ENCODE results near the gene PRM3.
A peak's percentile ranks its signal among the peaks of the same experiment; 100 is the strongest.

The PRM3 gene

DNA sequence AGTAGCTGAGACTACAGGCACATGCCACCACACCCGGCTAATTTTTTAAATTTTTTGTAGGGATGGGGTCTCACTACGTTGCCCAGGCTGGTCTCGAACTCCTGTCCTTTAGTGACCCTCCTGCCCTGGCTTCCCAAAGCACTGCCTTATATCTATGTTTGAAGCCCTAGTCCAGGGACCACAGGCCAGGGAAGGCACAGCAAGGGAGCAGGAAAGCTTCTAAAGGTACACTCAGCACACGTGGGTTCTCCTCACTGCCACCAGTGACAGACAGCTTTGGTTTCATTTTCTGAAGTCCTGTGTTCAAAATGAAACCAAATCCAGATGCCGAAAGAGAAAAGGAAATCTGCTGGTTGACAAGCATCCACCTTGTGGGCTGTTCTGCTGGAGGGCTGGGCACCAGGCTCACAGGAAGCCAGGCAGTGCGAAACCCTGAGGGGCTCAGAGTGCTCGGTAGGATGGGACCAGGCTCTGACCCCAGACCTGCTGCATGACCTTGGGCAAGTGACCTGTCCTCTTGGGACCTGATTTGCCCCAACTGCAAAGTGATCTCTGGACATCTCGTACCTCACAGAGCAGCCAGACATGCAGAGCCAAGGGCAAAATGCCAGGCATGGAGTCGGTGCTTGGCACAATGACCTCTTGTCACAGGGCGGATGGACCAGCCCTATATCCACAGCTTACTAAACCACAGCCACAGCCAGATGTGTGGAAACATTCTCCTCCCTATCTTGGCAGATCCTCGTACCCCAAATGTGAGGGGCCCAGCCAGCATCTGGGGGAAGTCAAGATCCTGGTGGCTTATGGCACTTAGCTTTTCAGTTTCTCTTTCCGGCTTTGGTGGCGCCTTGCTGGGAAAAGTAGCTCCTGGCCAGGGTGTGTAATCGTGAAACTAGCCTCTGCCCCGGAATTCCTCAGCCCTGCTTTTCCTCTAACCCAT, 14.6 kb downstream of the PRM3 start:
- no peak for DNase-seq

DNA sequence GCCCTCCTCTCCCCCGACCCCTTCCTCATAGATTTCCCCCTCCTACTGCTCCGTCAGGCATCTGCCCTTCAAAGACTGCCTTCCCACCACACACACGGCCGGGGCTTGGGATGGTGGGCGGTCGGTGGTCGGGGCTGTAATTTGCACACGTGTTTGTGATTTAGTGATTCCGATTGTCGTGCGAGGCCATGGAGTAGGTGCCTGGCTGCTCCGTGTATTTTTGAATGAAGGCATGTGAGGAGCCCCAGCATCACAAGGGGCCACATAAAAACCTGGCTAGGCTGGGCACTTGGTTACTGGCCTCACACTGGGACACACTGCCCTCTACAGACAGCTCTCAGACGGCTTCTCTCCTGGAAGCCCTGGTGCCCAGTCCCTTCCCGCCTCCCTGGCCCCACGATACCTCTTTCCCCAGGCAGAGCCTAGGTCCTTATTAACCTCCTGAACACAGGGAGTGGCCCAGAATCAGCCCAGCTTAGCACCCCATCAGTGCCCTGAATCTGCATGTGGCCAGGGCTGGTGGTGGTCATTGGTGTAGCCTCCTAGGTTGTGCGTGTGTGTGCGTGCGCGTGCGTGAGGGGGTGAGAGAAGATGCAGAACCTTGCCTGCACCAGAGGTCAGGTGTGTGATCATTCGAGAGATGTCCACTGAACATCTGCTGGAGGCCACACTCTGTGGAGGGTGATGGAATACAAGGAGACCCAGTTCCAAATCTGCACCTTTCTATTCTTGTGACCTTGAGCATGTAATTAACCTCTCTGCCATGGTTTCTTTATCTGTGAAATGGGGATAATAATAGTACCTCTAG, 16.1 kb downstream of the PRM3 start:
- peak in 1 of 2 experiments; percentile 71 for DNase-seq

DNA sequence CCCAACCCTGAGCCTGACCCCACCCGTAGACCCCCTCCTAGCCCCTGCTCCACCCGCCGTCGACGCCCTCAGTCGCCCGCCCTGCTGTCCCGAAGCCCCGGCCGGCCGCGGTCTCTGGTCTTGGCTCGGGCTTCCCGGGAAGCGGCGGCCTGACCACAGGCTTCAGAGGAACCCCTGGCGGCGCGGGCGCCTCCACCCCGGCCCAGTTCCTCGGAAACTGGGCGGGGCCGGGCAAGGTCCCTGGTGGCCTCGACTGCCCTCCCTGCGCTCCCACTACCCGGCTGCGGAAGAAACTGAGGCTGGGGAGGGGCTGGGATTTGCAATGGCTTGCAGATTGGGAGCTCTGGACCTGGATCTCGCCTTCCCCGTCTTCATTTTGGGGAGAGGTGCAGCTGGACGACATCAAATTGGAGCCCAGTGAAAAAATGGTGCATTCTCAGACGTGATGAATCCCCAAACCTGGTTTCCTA, 16.7 kb downstream of the PRM3 start:
- peak in 1 of 2 experiments; percentile 37 for DNase-seq

DNA sequence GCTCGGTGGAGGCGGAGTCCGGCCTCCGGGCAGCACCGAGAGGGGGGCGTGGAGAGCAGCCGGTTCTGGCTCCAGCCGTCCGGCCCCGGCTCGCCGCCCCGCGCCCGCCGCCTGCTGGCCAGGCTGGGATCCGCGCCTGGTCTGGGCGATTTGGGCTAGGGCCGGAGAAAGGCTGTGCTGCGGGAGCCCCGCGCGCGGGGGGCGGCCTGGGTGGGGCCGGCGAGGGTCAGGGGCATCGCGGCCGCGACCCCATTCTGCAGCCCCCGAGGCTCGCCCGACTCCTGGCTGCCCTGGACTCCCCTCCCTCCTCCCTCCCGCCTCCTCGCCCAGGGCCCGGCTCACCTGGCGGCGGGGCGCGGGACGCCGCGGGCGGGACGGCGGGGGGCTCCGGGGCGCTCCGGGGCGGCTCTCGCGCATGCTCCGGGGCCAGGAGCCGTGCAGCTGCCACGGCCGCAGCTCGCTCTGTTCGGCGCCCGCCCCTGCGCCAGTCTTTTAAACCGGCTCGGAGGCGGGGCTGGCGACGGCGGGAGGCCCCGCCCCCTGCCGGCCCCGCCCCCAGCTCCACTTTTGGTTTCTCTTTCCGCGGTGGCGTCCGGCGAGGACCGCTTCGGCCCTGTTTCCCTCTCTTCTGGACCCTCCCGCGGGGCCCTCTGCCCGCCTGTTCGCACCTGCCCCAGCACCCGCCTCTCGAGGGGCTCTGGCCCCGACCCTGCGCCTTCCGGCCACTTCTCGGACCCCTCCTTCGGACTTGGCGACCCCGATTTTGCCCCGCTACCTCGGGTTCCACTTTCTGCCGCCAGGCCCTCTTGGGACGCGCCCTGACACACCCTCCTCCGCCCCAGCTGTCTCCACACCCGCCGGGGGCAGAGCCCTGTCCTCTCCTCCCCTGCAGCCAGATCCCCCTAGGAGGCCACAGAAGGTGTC, 17.4 kb downstream of the PRM3 start, which contains the start of gene SOCS1:
Gene SOCS1, minus strand, starts transcription at position 468 of the 924 bp plus-strand sequence. CDS start 726 bp downstream, outside the sequence.
- DNase-seq, result peak; percentile 28 to 60

DNA sequence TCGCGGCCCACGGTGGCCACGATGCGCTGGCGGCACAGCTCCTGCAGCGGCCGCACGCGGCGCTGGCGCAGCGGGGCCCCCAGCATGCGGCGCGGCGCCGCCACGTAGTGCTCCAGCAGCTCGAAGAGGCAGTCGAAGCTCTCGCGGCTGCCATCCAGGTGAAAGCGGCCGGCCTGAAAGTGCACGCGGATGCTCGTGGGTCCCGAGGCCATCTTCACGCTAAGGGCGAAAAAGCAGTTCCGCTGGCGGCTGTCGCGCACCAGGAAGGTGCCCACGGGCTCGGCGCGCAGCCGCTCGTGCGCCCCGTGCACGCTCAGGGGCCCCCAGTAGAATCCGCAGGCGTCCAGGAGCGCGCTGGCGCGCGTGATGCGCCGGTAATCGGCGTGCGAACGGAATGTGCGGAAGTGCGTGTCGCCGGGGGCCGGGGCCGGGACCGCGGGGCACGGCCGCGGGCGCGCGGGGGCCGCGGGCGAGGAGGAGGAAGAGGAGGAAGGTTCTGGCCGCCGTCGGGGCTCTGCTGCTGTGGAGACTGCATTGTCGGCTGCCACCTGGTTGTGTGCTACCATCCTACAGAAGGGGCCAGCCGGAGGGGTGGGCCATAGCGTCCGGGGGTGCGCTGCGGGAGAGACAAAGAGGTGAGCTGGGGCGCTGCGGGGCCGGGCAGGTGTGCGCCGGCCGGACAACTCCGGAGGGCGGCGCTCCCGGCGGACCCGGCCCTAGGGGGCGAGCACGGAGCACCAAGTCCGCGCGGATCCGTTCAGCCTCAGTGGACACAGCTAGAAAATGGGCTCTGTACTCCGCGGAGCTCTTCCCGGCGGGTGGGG, 18.3 kb downstream of the PRM3 start:
- DNase-seq, result no peak

DNA sequence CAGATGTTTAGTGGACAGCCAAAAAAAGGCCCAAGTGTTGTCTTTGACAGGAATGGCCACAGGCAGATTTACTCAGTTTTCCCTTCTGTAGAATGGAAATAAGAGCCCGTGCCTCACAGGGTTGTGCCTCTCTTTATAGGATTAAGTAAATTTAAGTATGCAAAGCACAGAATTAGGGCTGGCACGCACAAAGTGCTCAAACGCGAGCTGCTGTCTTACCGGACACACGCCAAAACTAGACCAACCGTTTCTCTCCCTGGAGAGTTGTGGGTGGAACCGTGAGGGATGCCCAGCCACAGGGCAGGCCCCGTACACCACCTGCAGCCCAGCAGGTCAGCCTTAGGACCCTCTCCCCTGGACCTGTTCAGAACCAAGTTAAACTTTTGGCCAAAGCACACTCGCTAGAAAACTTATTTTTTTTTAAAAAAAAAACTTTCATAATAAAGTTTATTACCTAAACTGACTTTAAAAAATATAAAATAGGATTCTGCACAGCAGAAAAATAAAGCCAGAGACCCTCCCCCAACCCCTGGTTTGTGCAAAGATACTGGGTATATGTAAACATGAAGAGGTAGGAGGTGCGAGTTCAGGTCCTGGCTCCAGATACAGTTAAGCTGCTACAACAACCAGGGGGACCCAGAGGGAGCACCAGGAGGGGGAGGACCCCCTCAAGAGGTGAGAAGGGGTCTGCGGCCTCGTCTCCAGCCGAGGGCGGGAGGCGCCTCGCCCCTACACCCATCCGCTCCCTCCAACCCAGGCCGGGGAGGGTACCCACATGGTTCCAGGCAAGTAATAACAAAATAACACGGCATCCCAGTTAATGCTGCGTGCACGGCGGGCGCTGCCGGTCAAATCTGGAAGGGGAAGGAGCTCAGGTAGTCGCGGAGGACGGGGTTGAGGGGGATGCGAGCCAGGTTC, 19.2 kb downstream of the PRM3 start:
- no peak for DNase-seq

DNA sequence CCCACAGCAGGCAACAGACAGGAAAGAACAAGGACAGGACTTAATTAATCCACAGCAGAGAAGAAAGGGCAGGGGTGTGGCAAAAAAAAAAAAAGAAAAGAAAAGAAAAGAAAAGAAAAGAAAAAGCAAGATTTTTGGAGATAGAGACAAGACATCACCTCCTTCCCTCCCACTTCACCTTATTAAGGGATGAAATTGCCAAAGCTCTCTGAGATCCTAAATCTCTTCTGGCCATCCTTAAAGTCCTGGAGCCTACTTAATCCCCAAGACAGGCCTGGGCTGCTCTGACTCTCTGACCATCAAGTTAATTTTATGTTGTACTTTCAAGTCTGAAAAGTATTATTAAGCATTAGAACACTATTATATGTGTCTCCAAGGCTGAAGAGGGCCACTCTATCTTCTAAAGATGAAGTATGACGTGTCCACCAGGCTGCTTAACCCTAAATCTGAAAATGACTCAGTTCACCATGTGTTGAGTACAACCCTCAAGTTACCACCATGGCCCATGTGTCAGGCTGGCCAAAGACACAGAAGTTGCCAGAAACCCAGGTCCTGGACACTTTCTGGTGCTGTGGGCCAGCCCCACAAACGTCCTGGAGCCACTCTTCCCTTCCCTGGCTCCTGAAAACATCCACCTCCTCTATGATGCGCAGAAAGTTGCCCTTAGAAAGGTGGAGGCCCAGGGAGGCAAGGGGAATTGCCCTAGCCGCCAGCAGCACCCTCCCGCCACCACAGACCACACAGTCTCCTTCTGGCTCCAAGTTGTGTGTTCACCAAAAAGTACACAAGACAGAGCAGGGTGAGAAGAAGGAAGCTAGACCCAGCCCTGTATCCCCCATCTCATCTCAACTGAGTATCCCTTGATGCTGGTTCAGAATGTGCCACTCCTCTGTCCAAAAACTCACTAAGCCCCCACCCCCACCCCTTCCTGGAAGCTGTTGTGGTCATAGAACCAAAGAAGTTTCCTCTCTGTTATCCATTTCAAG, 20.1 kb downstream of the PRM3 start:
- DNase-seq, result no peak

DNA sequence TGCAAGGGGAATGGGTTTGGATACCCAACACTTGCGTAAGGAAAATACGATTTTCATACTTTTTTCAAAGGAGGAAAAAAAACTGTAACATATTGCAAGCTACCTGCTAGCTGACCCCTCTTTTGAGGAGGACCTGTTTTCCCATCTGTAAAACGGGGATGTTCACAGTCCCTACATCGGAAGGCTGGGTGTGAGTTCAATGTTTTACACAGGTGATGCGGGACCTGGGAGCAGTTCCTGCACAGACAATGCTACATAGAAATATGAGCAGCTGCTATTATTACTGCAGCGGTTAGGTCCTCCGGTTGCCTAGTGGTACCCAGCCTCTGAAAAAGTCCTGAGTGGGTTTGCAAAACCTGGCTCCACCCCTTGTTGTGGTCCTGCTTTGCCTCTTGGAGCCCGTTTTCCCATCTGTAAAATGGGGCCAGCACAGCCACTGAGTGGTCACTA, 20.9 kb downstream of the PRM3 start:
- no peak for DNase-seq

DNA sequence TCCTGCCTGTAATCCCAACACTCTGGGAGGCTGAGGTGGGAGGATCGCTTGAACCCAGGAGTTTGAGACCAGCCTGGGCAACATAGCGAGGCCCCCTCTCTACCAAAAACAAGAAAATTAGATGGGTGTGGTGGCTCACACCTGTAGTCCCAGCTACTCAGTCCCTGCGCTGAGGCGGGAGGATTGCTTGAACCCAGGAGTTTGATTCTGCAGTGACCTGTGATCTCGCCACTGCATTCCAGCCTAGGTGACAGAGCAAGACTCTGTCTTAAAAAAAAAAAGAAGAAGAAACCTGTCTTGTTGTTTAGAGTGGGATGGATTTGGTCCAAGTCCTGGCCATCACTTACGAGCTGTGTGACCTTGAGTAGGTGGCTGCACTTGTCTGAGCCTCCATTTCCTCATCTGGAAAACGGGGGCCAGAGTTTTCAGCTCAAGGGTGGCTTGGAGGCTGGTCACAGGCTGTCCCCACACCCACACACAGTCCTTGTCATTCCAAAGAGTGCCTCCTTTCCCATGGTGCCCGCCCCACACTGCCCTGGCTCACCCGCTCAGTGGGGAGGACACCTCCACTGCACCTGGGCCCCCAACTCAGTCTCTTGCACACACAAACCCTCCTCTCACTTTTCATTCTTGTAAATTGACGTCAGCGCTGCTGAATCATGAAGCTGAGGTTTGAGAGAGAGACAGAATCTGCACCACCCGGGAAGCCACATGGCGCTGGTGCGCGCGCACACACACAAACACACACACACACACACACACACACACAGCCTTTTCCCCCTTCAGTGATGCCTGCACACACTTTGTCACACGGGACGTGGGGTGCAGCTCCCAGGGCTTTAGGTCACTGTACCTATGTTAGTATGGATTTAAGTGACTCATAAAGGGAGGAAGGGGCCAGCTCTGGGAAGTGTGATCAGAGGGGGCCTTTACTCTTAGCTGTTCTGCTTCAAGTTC, 21.6 kb downstream of the PRM3 start:
- DNase-seq, result no peak

DNA sequence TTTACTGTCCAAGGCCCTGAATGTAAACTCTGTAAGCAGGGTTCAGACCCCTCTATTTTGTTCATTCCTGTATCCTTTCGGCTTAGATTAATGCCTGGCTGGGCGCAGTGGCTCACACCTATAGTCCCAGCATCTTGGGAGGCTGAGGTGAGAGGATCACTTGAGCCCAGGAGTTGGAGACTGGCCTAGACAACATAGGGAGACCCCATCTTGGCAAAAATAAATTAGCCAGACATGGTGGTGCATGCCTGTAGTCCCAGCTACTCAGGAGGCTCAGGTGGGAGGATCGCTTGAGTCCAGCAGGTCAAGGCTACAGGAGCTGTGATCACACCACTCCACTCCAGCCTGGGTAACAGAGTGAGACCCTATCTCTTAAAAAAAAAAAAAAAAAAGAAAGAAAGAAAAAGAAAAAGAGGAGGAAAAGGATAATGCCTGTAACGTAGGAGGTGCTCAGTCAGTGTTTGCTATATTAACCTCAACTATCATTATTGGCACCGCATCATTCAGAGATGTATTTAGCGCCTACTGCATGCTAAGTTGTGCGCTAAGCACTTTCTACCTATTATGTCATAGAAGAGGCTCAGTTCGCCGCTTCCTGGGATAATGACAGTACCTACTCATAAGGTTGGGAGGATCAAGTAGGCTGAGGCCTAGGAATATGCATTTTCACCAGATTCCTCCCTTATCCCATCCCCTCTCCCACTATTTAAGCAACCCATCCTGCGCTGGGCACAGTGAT, 22.5 kb downstream of the PRM3 start:
- DNase-seq, result no peak

DNA sequence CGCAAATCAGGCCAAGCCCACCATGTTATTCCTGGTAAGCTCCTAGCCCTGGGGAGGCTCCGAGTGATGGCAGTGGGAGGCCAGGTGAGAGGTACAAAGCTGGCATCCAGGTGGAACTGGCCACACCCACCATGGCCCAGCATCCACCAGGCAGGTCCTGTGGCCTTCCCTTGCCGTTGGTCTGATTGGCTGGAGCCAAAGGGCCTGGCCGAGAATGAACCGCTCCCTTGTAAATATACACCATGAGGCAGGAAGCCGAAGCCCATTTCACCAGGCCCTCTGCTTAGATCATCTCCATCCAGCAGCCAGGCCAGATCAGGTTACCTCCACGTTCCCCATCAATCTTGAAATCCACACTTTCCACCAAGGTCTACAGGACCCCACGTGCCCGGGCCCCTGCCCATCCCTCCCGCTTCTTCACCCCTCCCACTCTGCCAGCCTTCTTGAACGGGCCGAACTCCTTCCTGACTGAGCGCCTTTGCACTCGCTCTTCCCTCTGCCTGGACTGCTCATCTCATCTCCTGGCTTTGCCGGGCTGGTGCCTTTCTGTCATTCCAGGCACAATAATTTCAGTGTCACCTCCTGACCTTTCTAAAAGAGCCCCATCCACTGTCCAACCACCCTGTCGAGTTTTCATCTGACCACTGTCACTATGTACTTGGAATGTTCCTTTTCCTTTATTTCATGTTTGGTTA, 23.2 kb downstream of the PRM3 start:
- no peak for DNase-seq

DNA sequence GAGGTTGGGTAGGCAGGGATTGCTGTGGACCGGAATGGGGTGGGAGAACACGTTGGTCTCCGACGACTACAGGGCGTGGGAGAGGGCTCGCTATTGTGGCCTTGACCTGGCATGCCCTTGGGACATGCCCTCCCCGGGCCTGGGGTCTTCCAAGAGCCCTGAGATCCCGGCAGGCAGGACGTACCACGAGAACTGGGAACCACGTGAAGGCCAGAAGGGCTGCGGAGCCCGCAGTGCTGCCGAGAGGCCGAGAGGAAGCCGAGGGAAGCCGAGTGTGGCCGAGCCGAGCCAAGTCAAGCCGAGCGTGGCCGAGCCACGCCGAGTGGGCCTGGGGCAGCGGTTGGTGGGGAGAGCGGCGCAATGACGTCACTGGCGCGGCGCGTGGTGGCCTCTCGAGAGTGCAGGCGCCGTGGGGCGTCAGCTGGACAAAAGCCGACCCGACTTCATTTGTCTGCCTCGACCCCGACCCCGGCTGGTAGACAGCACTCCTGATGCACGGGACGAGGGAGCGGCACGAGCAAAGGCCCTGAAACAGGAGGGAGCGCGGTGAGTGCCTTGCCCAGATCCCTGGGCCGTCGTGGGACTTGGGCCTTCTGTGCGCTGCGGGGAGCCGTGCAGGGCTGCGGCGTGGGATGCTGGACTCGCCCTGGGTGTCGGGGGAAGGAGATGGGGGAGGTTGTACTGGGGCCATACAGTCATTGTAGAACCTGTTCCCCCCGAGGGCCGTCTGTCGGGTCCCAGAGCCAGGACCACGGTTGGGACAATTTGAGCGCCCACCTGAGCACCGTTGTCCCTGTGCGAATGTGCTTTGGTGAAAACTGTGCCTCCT, 24.0 kb downstream of the PRM3 start:
- no peak for DNase-seq

DNA sequence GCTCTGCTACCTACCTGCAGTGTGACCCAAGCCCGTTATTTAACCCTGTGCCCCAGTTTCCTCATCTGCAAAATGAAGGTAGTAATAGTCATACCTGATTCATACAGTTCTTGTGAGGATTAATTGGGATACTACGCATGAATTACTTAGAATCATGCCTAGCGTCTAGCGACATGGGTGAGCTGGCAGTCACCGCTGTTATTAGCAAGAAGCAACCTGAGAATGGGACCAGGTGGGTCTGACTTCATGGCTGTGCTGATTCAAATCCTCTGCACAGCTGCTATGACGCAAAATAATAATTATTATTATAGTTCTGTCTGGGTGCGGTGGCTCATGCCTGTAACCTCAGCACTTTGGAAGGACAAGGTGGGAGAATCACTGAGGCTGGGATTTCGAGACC, 25.3 kb downstream of the PRM3 start:
- no peak for DNase-seq

DNA sequence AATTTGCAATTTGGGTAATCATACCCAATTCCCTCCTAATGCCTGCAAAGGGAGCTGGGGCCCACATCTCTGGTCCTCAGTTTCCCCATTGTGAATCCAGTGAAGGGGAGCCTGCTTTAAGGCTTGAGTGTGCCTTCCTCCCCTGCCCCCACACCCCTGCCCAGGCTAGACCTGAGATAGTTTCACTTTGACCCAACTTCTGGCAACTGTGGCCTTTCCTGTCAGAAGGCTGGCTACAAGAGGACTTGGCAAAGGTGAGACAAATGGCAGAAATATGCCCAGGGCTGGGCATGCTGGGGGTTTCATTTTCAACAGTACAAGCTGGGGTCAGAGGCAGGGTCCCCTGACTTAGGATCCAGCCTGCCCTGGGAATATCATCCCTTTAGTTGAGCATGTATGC, 27.4 kb downstream of the PRM3 start:
- no peak for DNase-seq

DNA sequence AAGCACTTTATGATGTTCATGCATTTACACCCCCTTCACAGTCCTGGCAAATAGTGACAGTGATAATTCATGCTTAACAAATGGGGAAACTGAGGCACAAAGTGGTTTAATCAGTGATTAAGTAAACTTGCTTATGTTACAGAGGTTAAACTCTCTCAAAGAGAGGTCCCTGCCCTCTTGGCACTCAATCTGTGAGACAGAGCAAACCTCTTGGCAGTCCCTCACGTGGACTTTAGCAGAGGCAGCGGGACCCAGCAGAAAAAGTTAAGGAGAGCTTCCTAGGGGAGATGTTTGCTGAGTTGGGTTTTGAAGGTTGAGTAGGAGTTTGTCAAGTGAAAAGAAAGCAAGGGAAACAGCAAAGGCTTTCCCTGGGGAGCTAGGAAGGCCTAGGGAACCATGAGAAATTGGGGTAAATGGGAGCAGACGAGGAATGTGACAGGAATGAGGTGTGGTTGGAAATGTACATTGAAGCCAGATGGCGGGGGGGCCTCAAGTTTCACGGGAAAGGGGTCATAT, 28.1 kb downstream of the PRM3 start:
- DNase-seq, result no peak

Measured in SW 1271 (cell line).